Measurements from ENCODE around the gene MAGI3. TPM values are rescaled to one million over a fixed set of nuclear protein-coding genes. Genes with fewer than 3 reads are reported as not detected.
"Not testable (repeated sequence)": the region's sequence is repeated elsewhere in the genome, so short reads cannot be mapped to it uniquely, and the experiment has no call there.

Gene MAGI3
- total RNA-seq, 3 donors from 2014 or later (not counting 1 experiment from before 2014, with no cell fraction given), result 0.61 to 1.6 (median 0.66) TPM

GRCh38 chr1:113401067-113401466 is 10.8 kb downstream of the MAGI3 start:
- no peaks in the 10 kb centered on the region for H3K9me3 ChIP-seq (ENCODE audit: control insufficient read depth, insufficient read depth, low read length)
- intact Hi-C loops (cut with micrococcal nuclease), result no loop called here
- 53% methylated on average over 2 of the region's 4 CpGs for WGBS (ENCODE audit: insufficient coverage)

GRCh38 chr1:113401728-113402127 is 11.4 kb downstream of the MAGI3 start:
- TF ChIP-seq CTCF (IDR thresholded peaks at IDR 0.05), result no peak
- peaks cover 18% of the 10 kb centered on the region for H3K27me3 ChIP-seq (ENCODE audit: control insufficient read depth, insufficient read depth, low read length)
- H3K4me1 ChIP-seq (ENCODE audit: control insufficient read depth, insufficient read depth, low read length), result no peaks in the 10 kb centered on the region
- 94% methylated on average over 3 of the region's 3 CpGs for WGBS (ENCODE audit: insufficient coverage)
- ATAC-seq, result no peak
- no peaks in the 10 kb centered on the region for H3K36me3 Mint-ChIP-seq
- intact Hi-C loops (cut with micrococcal nuclease), result no loop called here
- DNase-seq, result no peak
- no peak overlapping the region for H3K4me3 Mint-ChIP-seq
- no peak overlapping the region for H3K27ac Mint-ChIP-seq
- no peaks in the 10 kb centered on the region for H3K36me3 ChIP-seq (ENCODE audit: control insufficient read depth, insufficient read depth, low read length)
- no peak overlapping the region for H3K4me3 ChIP-seq (ENCODE audit: low read length)
- H3K4me1 Mint-ChIP-seq, result no peaks in the 10 kb centered on the region
- H3K9me3 ChIP-seq (ENCODE audit: control insufficient read depth, insufficient read depth, low read length), result no peaks in the 10 kb centered on the region
- peaks cover 30 to 34% of the 10 kb centered on the region in 2 donors for H3K27me3 Mint-ChIP-seq (ENCODE audit: low read depth in 2 of 2)
- no peaks in the 10 kb centered on the region for H3K9me3 Mint-ChIP-seq
- H3K27ac ChIP-seq (ENCODE audit: low read length), result no peak overlapping the region

More at GRCh38 chr1:113401067-113401466, 10.8 kb downstream of the MAGI3 start:
- Histone ChIP-seq H3K4me1 (ENCODE audit: control insufficient read depth, insufficient read depth, low read length) (no peaks in the 10 kb centered on the region), H3K36me3 (ENCODE audit: control insufficient read depth, insufficient read depth, low read length) (no peaks in the 10 kb centered on the region), H3K27ac (ENCODE audit: low read length) (no peak overlapping the region), H3K4me3 (ENCODE audit: low read length) (no peak overlapping the region), H3K27me3 (ENCODE audit: control insufficient read depth, insufficient read depth, low read length) (peaks cover 21% of the 10 kb centered on the region)
- Mint-ChIP-seq H3K4me1 (no peaks in the 10 kb centered on the region), H3K36me3 (no peaks in the 10 kb centered on the region), H3K27me3 (ENCODE audit: low read depth in 2 of 2) (peaks cover 32 to 35% of the 10 kb centered on the region in 2 donors), H3K27ac (no peak overlapping the region), H3K9me3 (no peaks in the 10 kb centered on the region), H3K4me3 (no peak overlapping the region)
- TF ChIP-seq CTCF (IDR thresholded peaks at IDR 0.05), result no peak
- DNase-seq (no peak), ATAC-seq (no peak)

GRCh38 chr1:113403065-113403464 is 12.8 kb downstream of the MAGI3 start:
- H3K27ac ChIP-seq (ENCODE audit: low read length), result no peak overlapping the region
- no peaks in the 10 kb centered on the region for H3K9me3 ChIP-seq (ENCODE audit: control insufficient read depth, insufficient read depth, low read length)
- WGBS (ENCODE audit: insufficient coverage), result no CpG with 5 or more reads among the region's 1 CpG
- Mint-ChIP-seq H3K4me1 (no peaks in the 10 kb centered on the region), H3K36me3 (no peaks in the 10 kb centered on the region), H3K4me3 (no peak overlapping the region), H3K9me3 (no peaks in the 10 kb centered on the region), H3K27me3 (ENCODE audit: low read depth in 2 of 2) (peaks cover 27 to 39% of the 10 kb centered on the region in 2 donors), H3K27ac (no peak overlapping the region)
- no peaks in the 10 kb centered on the region for H3K4me1 ChIP-seq (ENCODE audit: control insufficient read depth, insufficient read depth, low read length)
- intact Hi-C loops (cut with micrococcal nuclease), result no loop called here
- no peaks in the 10 kb centered on the region for H3K36me3 ChIP-seq (ENCODE audit: control insufficient read depth, insufficient read depth, low read length)
- no peak for ATAC-seq
- H3K4me3 ChIP-seq (ENCODE audit: low read length), result no peak overlapping the region
- peaks cover 7% of the 10 kb centered on the region for H3K27me3 ChIP-seq (ENCODE audit: control insufficient read depth, insufficient read depth, low read length)
- DNase-seq, result no peak
- no peak for TF ChIP-seq CTCF (IDR thresholded peaks at IDR 0.05)

- H3K9me3 ChIP-seq (ENCODE audit: control insufficient read depth, insufficient read depth, low read length), result no peaks in the 10 kb centered on the region
- H3K27ac ChIP-seq (ENCODE audit: low read length), result no peak overlapping the region
- ATAC-seq, result no peak
- H3K9me3 Mint-ChIP-seq, result no peaks in the 10 kb centered on the region
- H3K27ac Mint-ChIP-seq, result no peak overlapping the region
- H3K4me3 ChIP-seq (ENCODE audit: low read length), result no peak overlapping the region
- intact Hi-C loops (cut with micrococcal nuclease), result no loop called here
- H3K4me3 Mint-ChIP-seq, result no peak overlapping the region
- H3K27me3 Mint-ChIP-seq (ENCODE audit: low read depth in 2 of 2), result peaks cover 17 to 28% of the 10 kb centered on the region in 2 donors
- TF ChIP-seq CTCF (IDR thresholded peaks at IDR 0.05), result no peak
- no peaks in the 10 kb centered on the region for H3K4me1 ChIP-seq (ENCODE audit: control insufficient read depth, insufficient read depth, low read length)
- no peaks in the 10 kb centered on the region for H3K4me1 Mint-ChIP-seq
- peaks cover 3% of the 10 kb centered on the region for H3K27me3 ChIP-seq (ENCODE audit: control insufficient read depth, insufficient read depth, low read length)
- 87% methylated on average over 2 of the region's 2 CpGs for WGBS (ENCODE audit: insufficient coverage)
- no peaks in the 10 kb centered on the region for H3K36me3 Mint-ChIP-seq
- no peaks in the 10 kb centered on the region for H3K36me3 ChIP-seq (ENCODE audit: control insufficient read depth, insufficient read depth, low read length)
- DNase-seq, result no peak
Observed at GRCh38 chr1:113405573-113405972, 15.3 kb downstream of the MAGI3 start.

GRCh38 chr1:113406149-113406548 is 15.8 kb downstream of the MAGI3 start:
- H3K4me1 ChIP-seq (ENCODE audit: control insufficient read depth, insufficient read depth, low read length); H3K4me3 Mint-ChIP-seq; ATAC-seq; H3K4me1 Mint-ChIP-seq; H3K4me3 ChIP-seq (ENCODE audit: low read length); H3K36me3 ChIP-seq (ENCODE audit: control insufficient read depth, insufficient read depth, low read length); DNase-seq; H3K27ac Mint-ChIP-seq; intact Hi-C loops (cut with micrococcal nuclease); H3K9me3 ChIP-seq (ENCODE audit: control insufficient read depth, insufficient read depth, low read length); H3K9me3 Mint-ChIP-seq; H3K36me3 Mint-ChIP-seq; H3K27ac ChIP-seq (ENCODE audit: low read length); H3K27me3 ChIP-seq (ENCODE audit: control insufficient read depth, insufficient read depth, low read length): not testable (repeated sequence)
- 96% methylated on average over 3 of the region's 4 CpGs for WGBS (ENCODE audit: insufficient coverage)
- H3K27me3 Mint-ChIP-seq (ENCODE audit: low read depth in 2 of 2), result peaks cover 17 to 28% of the 10 kb centered on the region in 2 donors

Data from natural killer cell (primary cell).